ENCODE results near the gene CCL4.
"Not testable (repeated sequence)": the region's sequence is repeated elsewhere in the genome, so short reads cannot be mapped to it uniquely, and the experiment has no call there.

Gene CCL4

GRCh38 chr17:36088670-36089338 is 14.8 kb upstream of the CCL4 start:
- ChIA-PET CTCF (interaction anchor here (0.8 kb wide), 1 partner anchor 16 kb away, joined by 3 read pairs; no protein-coding TSS in a partner anchor), POLR2A (ENCODE audit: low non-redundant PET) (no interaction called here)
- DNase-seq (ENCODE audit: low spot score) = no peak
- no peak for TF ChIP-seq CTCF (conservative IDR thresholded peaks at IDR 0.05; ENCODE audit: low read depth)
- H3K27ac ChIP-seq = no peak overlapping the region

GRCh38 chr17:36089339-36089865 is 14.2 kb upstream of the CCL4 start:
- ChIA-PET CTCF (no interaction called here), POLR2A (ENCODE audit: low non-redundant PET) (no interaction called here)
- DNase-seq (ENCODE audit: low spot score) = no peak
- no peak for TF ChIP-seq CTCF (conservative IDR thresholded peaks at IDR 0.05; ENCODE audit: low read depth)
- no peak overlapping the region for H3K27ac ChIP-seq

- CTCF ChIA-PET = no interaction called here
- TF ChIP-seq CTCF (conservative IDR thresholded peaks at IDR 0.05; ENCODE audit: low read depth) = no peak
- H3K27ac ChIP-seq = no peak within 1 kb of the TSS
- POLR2A ChIA-PET (ENCODE audit: low non-redundant PET) = no interaction called here
- DNase-seq (ENCODE audit: low spot score) = no peak
Measured at GRCh38 chr17:36089888-36090836, 13.5 kb upstream of the CCL4 start, which contains the start of gene CCL3. Gene CCL3 (minus strand): TSS chr17:36090143. CDS start chr17:36090058, 85 bp downstream.

GRCh38 chr17:36092230-36092629 is 11.4 kb upstream of the CCL4 start:
- DNase-seq (ENCODE audit: low spot score) = no peak
- H3K27ac ChIP-seq = no peak overlapping the region
- TF ChIP-seq CTCF (conservative IDR thresholded peaks at IDR 0.05; ENCODE audit: low read depth) = no peak
- CTCF ChIA-PET = interaction anchor here (0.7 kb wide), 1 partner anchor 68 kb away, joined by 3 read pairs; no protein-coding TSS in a partner anchor
- POLR2A ChIA-PET (ENCODE audit: low non-redundant PET) = no interaction called here

GRCh38 chr17:36092715-36093114 is 10.9 kb upstream of the CCL4 start:
- DNase-seq (ENCODE audit: low spot score) = not testable (repeated sequence)

GRCh38 chr17:36094232-36094631 is 9.4 kb upstream of the CCL4 start:
- POLR2A ChIA-PET (ENCODE audit: low non-redundant PET) = no interaction called here
- H3K27ac ChIP-seq = no peak overlapping the region
- CTCF ChIA-PET = no interaction called here
- no peak for TF ChIP-seq CTCF (conservative IDR thresholded peaks at IDR 0.05; ENCODE audit: low read depth)
- no peak for DNase-seq (ENCODE audit: low spot score)

More at GRCh38 chr17:36092715-36093114, 10.9 kb upstream of the CCL4 start:
- POLR2A ChIA-PET (ENCODE audit: low non-redundant PET); H3K27ac ChIP-seq; CTCF ChIA-PET: not testable (repeated sequence)

Data from RWPE1 (cell line).